HFFc6 (cell line): ENCODE data around the gene CEP63. TPM values are rescaled to one million over a fixed set of nuclear protein-coding genes. Genes with fewer than 3 reads are reported as not detected.

Source experiments
- DNase-seq: peaks from one replicate; pipeline ENCODE4 v3.0.0-alpha.2; 2018
- H3K27ac Mint-ChIP-seq: 2 replicates; pipeline ENCODE4 v1.8.0; 2020; ENCODE audit warnings: mild to moderate bottlenecking, mixed read lengths
- H3K27me3 Mint-ChIP-seq: 2 replicates; pipeline ENCODE4 v1.8.0; 2021; ENCODE audit warnings: mild to moderate bottlenecking, moderate library complexity, mixed read lengths; ENCODE audit not compliant: insufficient read depth
- H3K36me3 Mint-ChIP-seq: 2 replicates; pipeline ENCODE4 v1.8.0; 2021; ENCODE audit warnings: low read depth, mixed read lengths
- H3K4me1 Mint-ChIP-seq: 2 replicates; pipeline ENCODE4 v1.8.0; 2020; ENCODE audit warnings: low read depth, mixed read lengths
- H3K4me3 Mint-ChIP-seq: 2 replicates; pipeline ENCODE4 v1.8.0; 2020; ENCODE audit warnings: mild to moderate bottlenecking, moderate library complexity, mixed read lengths
- H3K9me3 Mint-ChIP-seq: 2 replicates; pipeline ENCODE4 v1.8.0; 2020; ENCODE audit warnings: mild to moderate bottlenecking, mixed read lengths
- total RNA-seq, 6 experiments: library from RNA; stranded (reverse); fragmentation: NEBNext Ultra II Directional; extraction: Animal tissue kit (Norgen Biotek cat#: 25700); gene quantifications; 2 replicates in 1 of 6; 3 replicates in 5 of 6; pipeline ENCODE4 v1.2.3, GENCODE V29; 2021
- TF ChIP-seq, protein P1 (sequence below): fragments of 200-600 bp; sonication (generic); IDR thresholded peaks from 2 replicates; pipeline ENCODE4 v1.5.0; 2021; ENCODE audit warnings: antibody characterized with exemption, mild to moderate bottlenecking

The CEP63 gene
- total RNA-seq, 6 experiments from 2014 or later, result 17.3 to 23.3 (median 21.3) TPM

- H3K27ac Mint-ChIP-seq, result peak overlapping the region; percentile 54
- peaks cover 14% of the 10 kb centered on the region; the same call in 1 of the 2 replicates for H3K36me3 Mint-ChIP-seq
- H3K4me1 Mint-ChIP-seq, result peaks cover 73% of the 10 kb centered on the region
- H3K4me3 Mint-ChIP-seq, result peak overlapping the region; percentile 4; the same call in 1 of the 2 replicates
- TF ChIP-seq, protein P1, sequence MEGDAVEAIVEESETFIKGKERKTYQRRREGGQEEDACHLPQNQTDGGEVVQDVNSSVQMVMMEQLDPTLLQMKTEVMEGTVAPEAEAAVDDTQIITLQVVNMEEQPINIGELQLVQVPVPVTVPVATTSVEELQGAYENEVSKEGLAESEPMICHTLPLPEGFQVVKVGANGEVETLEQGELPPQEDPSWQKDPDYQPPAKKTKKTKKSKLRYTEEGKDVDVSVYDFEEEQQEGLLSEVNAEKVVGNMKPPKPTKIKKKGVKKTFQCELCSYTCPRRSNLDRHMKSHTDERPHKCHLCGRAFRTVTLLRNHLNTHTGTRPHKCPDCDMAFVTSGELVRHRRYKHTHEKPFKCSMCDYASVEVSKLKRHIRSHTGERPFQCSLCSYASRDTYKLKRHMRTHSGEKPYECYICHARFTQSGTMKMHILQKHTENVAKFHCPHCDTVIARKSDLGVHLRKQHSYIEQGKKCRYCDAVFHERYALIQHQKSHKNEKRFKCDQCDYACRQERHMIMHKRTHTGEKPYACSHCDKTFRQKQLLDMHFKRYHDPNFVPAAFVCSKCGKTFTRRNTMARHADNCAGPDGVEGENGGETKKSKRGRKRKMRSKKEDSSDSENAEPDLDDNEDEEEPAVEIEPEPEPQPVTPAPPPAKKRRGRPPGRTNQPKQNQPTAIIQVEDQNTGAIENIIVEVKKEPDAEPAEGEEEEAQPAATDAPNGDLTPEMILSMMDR, result no peak
- peaks cover 5% of the 10 kb centered on the region; the same call in 1 of the 2 replicates for H3K9me3 Mint-ChIP-seq
- DNase-seq, result peak; percentile 46
- H3K27me3 Mint-ChIP-seq, result no peaks in the 10 kb centered on the region
Measured at GRCh38 chr3:134445636-134446035, 40.2 kb upstream of the CEP63 start.

- Mint-ChIP-seq H3K4me1 (peaks cover 72% of the 10 kb centered on the region), H3K4me3 (no peak overlapping the region), H3K27ac (peak overlapping the region; percentile 82), H3K9me3 (peaks cover 5% of the 10 kb centered on the region; the same call in 1 of the 2 replicates), H3K27me3 (no peaks in the 10 kb centered on the region), H3K36me3 (peaks cover 14% of the 10 kb centered on the region; the same call in 1 of the 2 replicates)
- DNase-seq, result peak; percentile 53
- TF ChIP-seq, protein P1, result no peak
Measured at GRCh38 chr3:134446800-134447199, 39.1 kb upstream of the CEP63 start.

GRCh38 chr3:134447351-134447750 lies 38.5 kb upstream of the CEP63 start:
- DNase-seq, result no peak
- Mint-ChIP-seq H3K9me3 (peaks cover 5% of the 10 kb centered on the region; the same call in 1 of the 2 replicates), H3K27me3 (no peaks in the 10 kb centered on the region), H3K36me3 (peaks cover 14% of the 10 kb centered on the region; the same call in 1 of the 2 replicates), H3K4me3 (no peak overlapping the region), H3K27ac (peak overlapping the region; percentile 82; the same call in 1 of the 2 replicates), H3K4me1 (peaks cover 72% of the 10 kb centered on the region)
- TF ChIP-seq, protein P1, result no peak

DNA sequence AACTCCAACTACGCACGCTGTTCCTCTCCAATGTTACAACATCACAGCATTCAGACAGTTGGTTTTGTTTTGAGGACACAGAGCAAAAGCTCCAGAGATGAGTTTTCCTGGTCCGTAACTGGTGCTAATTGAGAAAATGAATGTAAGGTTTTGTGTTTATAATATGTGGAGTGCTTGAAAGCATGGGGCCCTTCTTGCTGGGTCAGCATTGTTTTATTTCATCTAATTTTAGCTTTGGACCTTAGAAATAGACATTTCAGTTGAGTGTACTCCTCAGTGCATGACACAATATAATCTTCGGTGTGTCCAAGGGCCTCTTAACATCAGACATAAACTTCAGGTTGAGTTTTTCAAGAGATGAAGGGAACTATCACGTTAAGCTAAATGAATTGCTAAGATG lies 37.2 kb upstream of the CEP63 start:
- TF ChIP-seq, protein P1, result no peak
- Mint-ChIP-seq H3K36me3 (peaks cover 14% of the 10 kb centered on the region; the same call in 1 of the 2 replicates), H3K4me1 (peaks cover 75% of the 10 kb centered on the region), H3K27me3 (no peaks in the 10 kb centered on the region), H3K9me3 (peaks cover 5% of the 10 kb centered on the region; the same call in 1 of the 2 replicates), H3K27ac (no peak overlapping the region), H3K4me3 (no peak overlapping the region)
- DNase-seq, result no peak

DNA sequence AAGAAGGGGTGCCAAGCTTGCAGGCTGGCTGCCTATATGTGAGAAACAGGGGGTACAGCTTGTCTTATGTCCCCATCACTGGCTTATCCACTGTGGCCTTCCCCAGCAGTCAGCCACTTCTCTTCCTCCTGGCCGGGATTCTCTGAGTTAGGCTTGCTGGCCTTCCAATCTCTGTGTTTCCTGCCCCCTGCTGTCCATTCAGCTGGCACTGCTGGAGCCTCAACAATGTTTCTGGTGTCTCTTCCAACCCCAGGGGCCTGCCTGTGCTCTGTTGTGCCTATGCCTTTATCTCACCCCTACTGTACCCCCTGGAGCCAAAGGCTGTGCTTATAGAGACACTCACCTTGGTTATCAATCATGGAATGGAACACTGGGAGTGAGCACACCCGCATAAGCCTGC lies 36.6 kb upstream of the CEP63 start:
- Mint-ChIP-seq H3K27ac (peak overlapping the region; percentile 47), H3K4me1 (peaks cover 77% of the 10 kb centered on the region), H3K36me3 (peaks cover 14% of the 10 kb centered on the region; the same call in 1 of the 2 replicates), H3K27me3 (no peaks in the 10 kb centered on the region), H3K9me3 (peaks cover 5% of the 10 kb centered on the region; the same call in 1 of the 2 replicates), H3K4me3 (no peak overlapping the region)
- DNase-seq, result peak; percentile 59
- TF ChIP-seq, protein P1, result peak; percentile 77
